Gastroesophageal sphincter (tissue), 3 donors: ENCODE results near the gene ERC1.
"Not testable (repeated sequence)": the region's sequence is repeated elsewhere in the genome, so short reads cannot be mapped to it uniquely, and the experiment has no call there.

Experiments
- CTCF ChIP-seq, 4 experiments: fragments of 200-600 bp in 2 of 4; fragments of 450-650 bp in 2 of 4; sonication (generic) in 1 of 4; IDR thresholded peaks; one replicate each; pipeline ENCODE4 v1.5.1; 2017 to 2019; ENCODE audit warnings: antibody characterized with exemption in 4 of 4, mild to moderate bottlenecking in 2 of 4, moderate library complexity in 2 of 4
- POLR2A ChIP-seq, 2 donors: fragments of 450-650 bp; IDR thresholded peaks; one replicate each; pipeline ENCODE4 v1.6.1; 2017; ENCODE audit warnings: antibody characterized with exemption in 2 of 2, mild to moderate bottlenecking in 2 of 2, moderate library complexity in 1 of 2
- POLR2AphosphoS5 ChIP-seq: sonication (generic); formaldehyde crosslinking; IDR thresholded peaks from one replicate; pipeline ENCODE4 v1.6.1; 2017; ENCODE audit warnings: antibody characterized with exemption

GRCh38 chr12:1316991-1317390, 326.0 kb downstream of the ERC1 start:
- not testable (repeated sequence) for TF ChIP-seq CTCF (IDR thresholded peaks at IDR 0.05); POLR2AphosphoS5; POLR2A (IDR thresholded peaks at IDR 0.05)
